ENCODE data around the gene SLC29A2. TPM values are rescaled to one million over a fixed set of nuclear protein-coding genes. Genes with fewer than 3 reads are reported as not detected.

Gene SLC29A2, protein sequence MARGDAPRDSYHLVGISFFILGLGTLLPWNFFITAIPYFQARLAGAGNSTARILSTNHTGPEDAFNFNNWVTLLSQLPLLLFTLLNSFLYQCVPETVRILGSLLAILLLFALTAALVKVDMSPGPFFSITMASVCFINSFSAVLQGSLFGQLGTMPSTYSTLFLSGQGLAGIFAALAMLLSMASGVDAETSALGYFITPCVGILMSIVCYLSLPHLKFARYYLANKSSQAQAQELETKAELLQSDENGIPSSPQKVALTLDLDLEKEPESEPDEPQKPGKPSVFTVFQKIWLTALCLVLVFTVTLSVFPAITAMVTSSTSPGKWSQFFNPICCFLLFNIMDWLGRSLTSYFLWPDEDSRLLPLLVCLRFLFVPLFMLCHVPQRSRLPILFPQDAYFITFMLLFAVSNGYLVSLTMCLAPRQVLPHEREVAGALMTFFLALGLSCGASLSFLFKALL
- 0.39 and 0.76 TPM in 2 replicates for total RNA-seq

DNA sequence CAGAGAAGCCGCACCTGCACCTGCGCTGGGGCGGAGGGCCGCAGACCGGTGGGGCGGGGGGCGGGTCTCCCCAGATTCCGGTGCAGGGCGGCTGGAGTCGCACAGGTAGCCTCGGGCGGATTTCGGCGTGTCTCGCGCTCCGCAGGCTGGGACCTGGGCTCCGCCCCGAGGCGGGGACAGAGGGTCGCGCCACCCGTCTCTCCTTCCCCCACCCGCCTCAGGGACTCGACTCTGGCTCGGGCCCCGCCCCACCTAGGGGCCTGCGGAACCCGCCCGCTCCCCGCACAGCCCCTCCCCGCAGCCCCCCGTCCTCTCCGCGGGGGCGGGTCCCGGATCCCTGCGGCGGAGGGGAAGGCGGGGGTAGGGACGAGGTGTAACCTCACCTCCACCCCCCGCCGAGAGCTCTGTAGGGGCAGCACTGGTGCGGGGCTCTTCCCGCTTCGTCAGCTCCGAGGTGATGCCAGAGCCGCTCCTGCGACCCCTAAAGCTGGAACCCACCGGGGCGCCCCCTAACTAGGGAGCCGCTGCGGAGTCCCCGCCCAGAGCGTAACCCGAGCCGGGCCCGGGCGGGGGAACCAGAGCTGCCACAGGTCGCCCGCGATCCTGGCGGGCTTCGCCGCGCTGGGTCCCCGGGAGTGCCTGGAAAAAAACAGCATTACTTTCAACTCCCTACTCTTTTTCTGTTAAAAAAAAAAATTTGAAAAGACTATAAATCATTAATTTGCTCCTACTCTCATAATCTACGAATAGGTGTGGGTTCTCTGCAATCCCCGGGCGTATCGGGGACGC, at the start of gene SLC29A2:
Gene SLC29A2, minus strand, starts transcription at position 134 of the 789 bp plus-strand sequence. CDS start 169 bp downstream, outside the sequence.

DNA sequence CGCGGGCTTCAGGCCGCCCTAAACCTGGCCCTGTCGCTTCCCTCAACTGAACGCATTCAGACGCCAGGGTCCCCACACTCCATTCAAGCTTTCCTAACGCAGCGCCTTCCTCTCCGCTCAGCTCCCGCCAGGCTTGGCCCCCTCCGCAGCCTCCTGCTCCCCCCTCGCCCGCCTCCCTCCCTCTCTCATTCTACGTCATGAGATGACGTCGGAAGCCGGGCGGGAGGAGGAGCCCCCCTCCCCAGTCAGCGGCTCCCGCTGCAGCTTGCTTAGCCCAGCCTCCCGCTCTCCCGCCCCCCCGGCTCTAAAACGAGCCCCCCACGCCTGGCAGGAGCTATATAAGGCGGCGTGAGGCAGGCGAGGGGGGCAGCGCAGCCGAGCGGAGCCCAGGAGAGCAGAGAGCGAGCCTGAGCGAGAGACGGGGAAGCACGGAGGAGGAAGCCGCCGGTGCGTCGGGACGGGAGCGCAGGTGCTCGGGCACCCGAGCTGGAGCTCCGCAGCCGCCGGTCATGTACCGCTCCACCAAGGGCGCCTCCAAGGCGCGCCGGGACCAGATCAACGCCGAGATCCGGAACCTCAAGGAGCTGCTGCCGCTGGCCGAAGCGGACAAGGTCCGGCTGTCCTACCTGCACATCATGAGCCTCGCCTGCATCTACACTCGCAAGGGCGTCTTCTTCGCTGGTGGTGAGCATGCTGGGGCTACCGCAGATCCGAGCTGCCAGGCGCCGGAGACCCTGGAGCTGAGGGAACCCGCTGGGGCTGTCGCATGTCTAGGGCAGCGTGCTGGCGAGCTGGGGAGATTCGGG, 49.3 kb upstream of the SLC29A2 start, which contains the start of gene NPAS4:
Gene NPAS4, plus strand, starts transcription at position 365 of the 806 bp plus-strand sequence. Its CDS starts 145 bp downstream, at position 510.

DNA sequence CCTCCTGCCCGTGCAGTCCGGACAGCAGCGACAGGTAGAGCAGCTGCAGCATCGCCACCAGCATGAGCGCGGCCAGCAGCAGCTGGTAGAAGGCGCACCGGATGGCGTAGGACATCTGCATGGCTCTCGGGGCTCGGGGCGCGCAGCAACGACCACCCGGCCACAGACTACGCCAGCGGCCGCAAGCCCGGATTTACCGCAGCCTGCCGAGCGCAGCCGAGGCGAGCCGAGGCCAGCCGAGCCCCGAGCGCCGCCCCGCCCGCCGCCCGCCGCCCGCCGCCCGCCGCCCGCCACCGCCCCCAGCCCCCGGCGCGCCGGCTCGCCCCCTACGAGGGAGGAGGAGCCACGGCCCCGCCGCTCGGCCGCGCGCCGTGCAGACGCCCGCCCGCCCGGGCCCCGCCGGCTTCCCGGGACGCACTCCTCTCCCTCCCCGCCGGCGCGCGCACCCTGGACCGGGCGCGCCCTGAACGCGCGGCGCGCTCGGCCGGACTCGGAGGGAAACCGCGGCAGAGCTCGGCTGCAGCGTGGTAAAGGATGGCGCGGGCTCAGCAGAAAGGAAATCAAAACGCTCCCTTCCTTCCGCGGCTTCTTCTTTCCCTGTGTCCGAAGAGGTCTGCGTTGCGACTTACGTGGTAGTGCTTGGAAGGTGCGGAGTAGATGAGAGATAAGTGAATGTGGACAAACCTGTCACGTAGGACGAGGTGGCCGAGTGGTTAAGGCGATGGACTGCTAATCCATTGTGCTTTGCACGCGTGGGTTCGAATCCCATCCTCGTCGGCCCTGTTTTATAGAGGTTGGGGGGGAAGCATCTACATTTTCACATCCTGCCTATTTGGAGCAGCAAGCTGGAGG, 23.9 kb downstream of the SLC29A2 start, which contains the start of gene B4GAT1:
Gene B4GAT1, minus strand, starts transcription at position 205 of the 852 bp plus-strand sequence. Its CDS starts 84 bp downstream, at position 121.

DNA sequence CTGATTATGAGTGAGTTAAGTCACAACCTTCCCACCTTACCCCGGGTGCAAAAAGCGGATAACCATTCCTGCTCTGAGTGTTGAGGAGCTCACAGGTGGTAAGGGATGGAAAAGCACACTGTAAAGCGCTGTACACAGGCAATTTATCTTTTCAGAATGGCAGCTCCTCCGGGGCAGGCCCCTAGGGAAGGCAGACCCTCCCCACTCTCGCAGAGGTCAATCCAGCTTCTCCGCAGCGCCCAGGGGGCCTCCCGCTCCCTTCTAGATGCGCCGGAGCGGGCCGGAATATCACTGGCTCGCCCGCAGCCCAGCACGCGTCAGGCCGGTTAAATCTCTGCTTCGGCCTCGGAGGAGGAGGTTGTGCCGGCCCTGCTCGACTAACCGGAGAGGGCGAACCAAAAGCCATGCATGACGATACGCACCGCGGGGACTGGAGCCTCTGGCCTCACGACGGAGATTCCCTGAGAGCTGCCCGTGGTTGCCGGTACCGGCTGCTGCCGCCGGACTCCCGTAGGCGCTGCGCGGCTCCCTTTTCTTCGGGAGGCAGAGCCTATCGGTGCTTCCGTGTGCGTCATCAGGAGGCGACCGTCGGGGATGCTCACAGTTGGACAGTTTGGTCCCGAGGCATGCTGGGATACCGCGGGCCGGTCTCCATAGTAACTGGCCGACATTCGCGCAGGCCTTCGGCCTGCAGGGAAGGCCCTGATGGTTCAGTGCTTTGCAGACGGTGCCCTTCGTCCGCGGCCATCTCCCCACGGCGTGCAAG, 26.8 kb downstream of the SLC29A2 start, which contains the start of gene BRMS1:
Gene BRMS1, minus strand, starts transcription at position 555 of the 766 bp plus-strand sequence. CDS start 2,870 bp downstream, outside the sequence.

DNA sequence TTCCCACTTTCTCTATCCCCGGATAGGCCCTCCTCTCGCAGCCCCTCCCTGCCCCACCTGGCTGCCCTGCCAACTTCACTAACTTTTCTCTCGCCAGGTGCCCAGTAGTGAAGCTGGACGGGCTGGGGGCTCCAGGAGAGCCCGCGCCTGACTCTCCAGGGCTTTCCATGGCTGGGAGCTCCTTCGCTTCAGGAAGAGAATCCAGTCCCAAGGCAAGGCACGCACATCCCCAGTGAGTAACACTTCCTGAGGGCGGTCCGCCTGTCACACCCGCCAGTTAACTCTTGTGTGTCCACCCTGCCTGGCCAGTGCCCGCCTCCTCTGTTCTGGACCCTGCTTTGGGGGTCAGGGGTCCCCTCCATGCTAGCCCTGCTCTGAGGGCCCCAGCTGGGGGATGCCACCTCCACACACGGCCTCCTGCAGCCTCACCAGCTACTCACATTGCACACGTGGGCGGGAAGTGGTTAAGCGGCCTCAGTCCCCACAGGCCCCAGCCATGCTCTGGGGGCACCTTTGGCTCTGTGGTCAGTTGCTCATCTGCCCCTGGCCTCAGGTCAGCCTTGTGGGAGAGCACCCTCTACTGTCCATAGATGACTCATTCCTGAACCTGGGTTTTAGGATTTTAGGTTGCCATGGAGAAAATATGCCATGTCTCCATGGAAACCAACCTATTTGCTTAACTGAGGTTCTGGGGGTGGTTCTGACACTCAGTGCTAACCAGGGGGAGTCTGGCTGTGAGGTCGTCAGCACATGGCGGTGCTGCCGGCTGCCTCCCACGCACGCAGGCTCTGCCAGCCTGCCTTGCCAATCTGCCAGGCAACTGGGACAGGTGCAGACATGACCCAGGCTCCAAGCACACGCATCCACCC, 35.1 kb downstream of the SLC29A2 start, which contains the start of gene RIN1:
Gene RIN1, minus strand, starts transcription at position 201 of the 869 bp plus-strand sequence. Its CDS starts 32 bp downstream, at position 169.

DNA sequence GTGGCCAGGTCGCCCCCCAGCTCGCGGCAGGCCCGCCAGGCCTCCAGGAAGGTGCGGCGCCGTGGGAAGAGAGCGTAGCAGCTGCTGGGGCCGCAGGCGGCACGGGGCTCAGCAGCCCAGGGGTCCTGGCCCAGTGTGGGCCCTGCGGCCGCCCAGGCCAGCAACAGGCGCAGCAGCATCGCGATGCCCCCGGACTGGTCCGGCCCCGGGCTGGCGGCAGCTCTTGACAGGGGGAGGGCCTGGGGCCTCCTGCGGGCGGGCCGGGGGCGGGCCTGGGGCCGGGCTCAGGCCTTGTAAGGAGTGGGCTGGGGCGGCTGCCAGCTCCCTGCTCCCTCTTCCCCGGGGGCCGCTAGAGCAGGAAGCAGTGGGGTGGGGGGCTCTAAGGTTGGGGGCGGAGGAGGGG, 54.7 kb downstream of the SLC29A2 start, which contains the start of gene CD248:
Gene CD248, minus strand, starts transcription at position 196 of the 403 bp plus-strand sequence. Its CDS starts 17 bp downstream, at position 179.

Small RNA genes lying within 50 kb of the gene (small RNA-seq; reads per million reads assigned to genes)
- gene RF00017 (not detected), gene RNU1-84P (1.8 reads per million, percentile 76 among the genes with 10 or more reads in this experiment)

Other genes starting within 250 kb of the SLC29A2 start
- 23.4 and 25.1 TPM in 2 replicates for gene KLC2, start 114.1 kb downstream of the SLC29A2 start, total RNA-seq
- gene RAB1B, start 103.1 kb downstream of the SLC29A2 start, total RNA-seq = 75.4 and 129 TPM in 2 replicates
- gene CNIH2, start 93.6 kb downstream of the SLC29A2 start, total RNA-seq = 0.87 and 2.4 TPM in 2 replicates
- 180 and 245 TPM in 2 replicates for gene YIF1A, start 82.6 kb downstream of the SLC29A2 start, total RNA-seq
- gene TMEM151A, start 79.9 kb downstream of the SLC29A2 start, total RNA-seq = under 0.01 TPM in 1 of 2 replicates, not detected in the other
- 53.7 and 73.0 TPM in 2 replicates for gene CD248, start 54.7 kb downstream of the SLC29A2 start, total RNA-seq
- gene RIN1, start 35.3 kb downstream of the SLC29A2 start, total RNA-seq = 31.7 and 40.4 TPM in 2 replicates
- gene BRMS1, start 26.7 kb downstream of the SLC29A2 start, total RNA-seq = 31.4 and 56.2 TPM in 2 replicates
- gene B4GAT1, start 24.1 kb downstream of the SLC29A2 start, total RNA-seq = 17.2 and 22.8 TPM in 2 replicates
- not detected in 2 replicates for gene NPAS4, start 49.3 kb upstream of the SLC29A2 start, total RNA-seq
- 24.7 and 30.1 TPM in 2 replicates for gene MRPL11, start 67.1 kb upstream of the SLC29A2 start, total RNA-seq
- 12.0 and 14.9 TPM in 2 replicates for gene PELI3, start 95.1 kb upstream of the SLC29A2 start, total RNA-seq
- 53.0 and 79.3 TPM in 2 replicates for gene DPP3, start 108.7 kb upstream of the SLC29A2 start, total RNA-seq
- 43.4 and 55.0 TPM in 2 replicates for gene BBS1, start 138.9 kb upstream of the SLC29A2 start, total RNA-seq
- 10.2 and 14.0 TPM in 2 replicates for gene ZDHHC24, start 174.3 kb upstream of the SLC29A2 start, total RNA-seq
- not detected in 2 replicates for gene ACTN3, start 175.1 kb upstream of the SLC29A2 start, total RNA-seq
- gene CTSF, start 196.8 kb upstream of the SLC29A2 start, total RNA-seq = 11.1 and 71.5 TPM in 2 replicates
- gene CCDC87, start 221.3 kb upstream of the SLC29A2 start, total RNA-seq = 0.87 and 1.2 TPM in 2 replicates
- 21.4 and 43.6 TPM in 2 replicates for gene CCS, start 221.4 kb upstream of the SLC29A2 start, total RNA-seq
- 37.3 and 39.3 TPM in 2 replicates for gene RBM14, start 244.9 kb upstream of the SLC29A2 start, total RNA-seq

All from placental epithelial cell (primary cell).